Stimulated activated CD8-positive, alpha-beta memory T cell treated with anti-CD3 and anti-CD28 coated beads, Interleukin-4, amount 100 ng/mL, for 24 hours (primary cell): ENCODE measurements around the gene DPP6.

Experiments
- DNase-seq: peaks from one replicate; pipeline ENCODE4 v3.0.0-alpha.2; 2020; ENCODE audit warnings: low read depth

The DPP6 gene

DNA sequence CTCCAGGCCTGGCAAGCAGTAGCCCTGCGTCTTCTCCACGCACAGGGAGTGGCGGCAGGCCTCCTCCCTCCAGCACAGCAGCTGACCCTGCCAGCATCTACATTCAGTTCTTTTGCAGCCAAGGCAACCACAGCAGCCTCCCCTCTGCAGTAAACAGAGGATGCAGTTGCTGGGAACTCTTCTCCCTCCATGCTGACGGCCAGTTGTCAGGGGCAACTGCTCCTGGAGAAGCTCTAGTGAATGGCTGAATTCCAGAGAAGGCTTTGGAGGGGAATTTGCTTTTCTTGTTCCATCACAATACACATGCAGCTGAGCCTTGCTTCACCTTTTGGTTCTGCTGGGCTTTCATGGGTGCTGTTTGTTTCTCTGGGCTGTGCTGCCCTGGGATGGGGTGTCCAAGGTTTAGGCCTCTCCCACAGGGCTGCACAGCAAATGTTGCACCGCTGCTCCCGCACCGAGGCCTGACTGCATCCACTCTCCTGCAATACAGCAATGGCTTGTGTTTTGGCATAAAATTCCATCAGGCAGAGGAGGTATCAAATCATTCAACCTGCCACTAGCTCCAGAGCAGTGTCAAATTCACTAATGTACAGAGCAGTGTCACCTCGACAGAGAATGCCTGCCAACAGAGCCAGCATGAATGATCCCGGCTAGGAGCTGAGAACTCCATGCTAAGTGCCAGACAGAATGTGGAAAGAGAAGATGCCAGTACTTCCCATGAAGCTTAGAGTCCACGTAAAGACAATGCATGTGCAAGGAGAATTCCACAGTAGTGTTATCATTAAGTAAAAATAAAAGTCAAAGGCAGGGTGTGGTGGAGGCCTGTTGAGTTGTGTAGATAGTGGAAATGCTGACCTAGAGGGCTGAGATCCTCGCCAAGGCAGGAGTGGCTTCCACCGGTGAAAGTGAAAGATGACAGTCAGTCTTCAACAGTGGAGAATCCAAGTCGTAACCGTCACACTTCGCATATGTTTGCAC lies 399.6 kb downstream of the DPP6 start:
- no peak for DNase-seq

DNA sequence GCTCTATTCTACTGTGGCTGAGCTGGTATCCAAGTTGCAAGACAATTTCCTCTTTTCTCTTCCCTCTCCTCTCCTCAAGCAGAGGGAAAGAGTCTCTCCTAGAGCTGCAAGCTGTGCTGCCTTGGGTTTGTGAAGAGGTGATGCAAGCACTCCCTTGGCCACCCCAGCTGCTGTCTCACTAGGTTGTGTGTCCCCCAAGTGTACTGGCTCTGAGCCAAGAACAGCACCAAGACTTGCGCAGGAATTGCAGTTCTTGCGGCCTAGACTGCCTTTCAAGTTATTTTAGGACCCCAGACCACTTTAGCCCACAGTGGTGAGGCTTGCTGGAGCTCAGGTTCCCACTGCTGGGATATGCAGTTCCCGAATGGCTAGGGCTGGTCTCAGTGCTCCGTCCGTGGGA lies 411.6 kb downstream of the DPP6 start:
- DNase-seq, result no peak

DNA sequence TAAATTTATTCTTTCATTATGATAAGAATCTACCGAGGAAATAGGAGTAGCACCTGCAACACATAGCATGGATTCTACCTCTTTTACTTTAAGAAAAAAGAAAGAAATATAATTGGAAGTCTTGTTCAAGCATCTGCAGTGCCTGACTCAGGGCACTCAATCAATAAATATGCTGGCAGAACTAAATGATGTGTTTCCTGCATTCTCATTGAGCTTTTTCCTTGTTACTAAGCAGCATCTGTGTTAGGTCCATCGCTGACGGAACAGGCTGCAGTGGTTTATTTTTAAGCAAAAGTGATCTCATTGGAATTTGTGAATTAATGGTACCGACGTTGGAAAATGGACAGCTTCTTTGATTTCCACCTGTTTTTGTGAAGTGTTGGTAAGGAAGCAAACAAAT lies 417.5 kb downstream of the DPP6 start:
- DNase-seq, result no peak

DNA sequence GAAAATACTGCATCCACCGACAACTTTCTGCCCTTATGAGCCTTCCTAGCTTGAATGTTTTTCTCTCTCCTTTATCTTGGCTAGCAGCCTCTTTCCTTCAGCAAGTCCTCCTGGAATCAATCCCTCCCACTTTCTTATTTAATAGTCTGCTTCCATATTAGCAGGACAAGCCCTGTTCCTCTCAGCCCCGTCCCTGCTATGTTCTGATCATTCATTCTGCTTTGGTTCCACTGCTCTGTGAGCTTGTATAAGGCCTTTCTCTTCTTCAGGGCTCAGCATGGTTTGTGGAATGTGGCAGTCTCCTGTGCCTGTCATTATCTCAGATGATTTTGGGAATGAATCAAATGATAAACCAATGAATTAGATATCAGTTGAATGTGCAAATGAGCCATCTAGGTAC lies 420.1 kb downstream of the DPP6 start:
- DNase-seq, result no peak

DNA sequence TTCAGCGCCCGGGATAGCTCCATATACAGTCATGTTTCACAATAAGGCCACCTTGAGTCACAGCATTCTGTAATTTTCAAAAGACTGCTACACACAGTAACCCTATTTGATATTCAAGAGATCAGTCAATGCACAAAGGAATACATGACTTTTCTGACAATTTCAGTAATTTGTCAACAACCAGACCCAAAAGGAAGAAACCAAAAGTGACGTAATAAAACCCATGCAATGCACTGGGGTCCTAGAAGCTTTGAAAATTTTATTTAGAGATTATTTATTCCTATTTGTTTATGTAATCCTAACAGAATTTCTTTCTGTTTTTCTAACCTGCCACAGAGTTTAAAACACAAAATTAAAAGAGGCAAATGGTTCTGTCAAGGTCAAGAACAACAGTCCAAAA lies 421.2 kb downstream of the DPP6 start:
- no peak for DNase-seq

DNA sequence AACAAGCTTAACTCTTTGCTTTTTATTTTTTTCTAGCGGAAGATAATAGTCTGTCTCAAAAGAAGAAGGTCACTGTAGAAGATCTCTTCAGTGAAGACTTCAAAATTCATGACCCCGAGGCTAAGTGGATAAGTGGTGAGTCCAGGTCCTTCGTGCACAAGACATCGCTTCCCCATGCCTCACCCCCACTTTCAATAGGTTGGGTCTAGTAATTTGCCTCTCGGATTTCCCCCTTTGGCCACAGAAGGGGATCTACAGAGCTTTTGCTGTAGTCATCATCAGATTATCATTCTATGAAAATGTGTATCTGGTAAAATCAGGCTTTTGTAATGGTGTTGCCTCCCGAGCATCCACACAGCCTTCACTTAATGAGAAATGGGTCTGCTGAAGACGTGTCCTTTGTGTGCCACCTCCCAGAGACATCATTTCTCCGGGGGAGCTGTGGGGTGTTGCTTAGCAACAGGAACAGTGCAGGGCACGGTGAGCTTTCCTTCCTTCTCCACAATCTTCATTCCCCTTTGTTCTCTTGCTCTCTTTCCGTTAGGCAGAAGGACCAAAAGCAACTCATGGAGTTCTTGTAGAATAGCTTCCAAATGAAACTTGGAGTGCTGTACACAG lies 422.8 kb downstream of the DPP6 start:
- DNase-seq, result no peak

DNA sequence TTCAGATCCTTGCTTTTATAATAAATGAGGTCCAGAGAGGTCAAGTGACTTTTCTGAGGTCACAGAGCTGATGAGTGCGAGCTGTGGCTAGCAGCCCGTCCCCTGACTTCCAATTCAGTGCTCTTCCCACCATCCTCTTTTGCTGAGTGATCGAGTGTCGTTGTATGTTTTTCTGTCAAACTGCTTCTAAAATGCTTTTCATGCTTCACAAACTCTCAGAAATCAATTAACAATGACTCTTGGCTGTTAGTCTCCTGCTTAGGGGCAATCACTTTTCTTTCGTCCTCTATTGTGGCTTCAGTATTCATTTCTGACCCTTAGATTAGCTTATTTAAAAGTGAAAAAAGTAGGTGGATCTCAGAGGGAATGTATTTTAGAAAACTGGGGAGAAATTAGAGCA lies 423.7 kb downstream of the DPP6 start:
- no peak for DNase-seq

DNA sequence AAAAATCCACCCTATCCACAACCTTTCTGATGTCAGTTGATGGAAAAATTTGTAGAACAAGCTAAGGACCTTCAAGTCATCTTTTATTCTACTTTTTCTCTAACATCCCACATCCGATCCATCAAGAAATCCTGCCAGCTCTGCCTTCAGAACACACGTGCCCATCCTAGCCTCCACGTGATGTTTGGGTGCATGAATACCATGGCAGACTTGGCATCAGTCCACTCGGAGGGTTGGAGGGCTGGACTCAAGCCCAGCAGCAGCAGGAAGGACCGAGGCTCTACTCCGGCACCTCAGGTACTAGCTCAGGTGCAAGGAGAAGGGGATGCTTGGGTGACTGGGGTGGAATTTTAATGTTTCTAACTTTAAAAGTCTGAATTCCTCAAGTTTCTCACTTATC lies 428.6 kb downstream of the DPP6 start:
- DNase-seq, result no peak

DNA sequence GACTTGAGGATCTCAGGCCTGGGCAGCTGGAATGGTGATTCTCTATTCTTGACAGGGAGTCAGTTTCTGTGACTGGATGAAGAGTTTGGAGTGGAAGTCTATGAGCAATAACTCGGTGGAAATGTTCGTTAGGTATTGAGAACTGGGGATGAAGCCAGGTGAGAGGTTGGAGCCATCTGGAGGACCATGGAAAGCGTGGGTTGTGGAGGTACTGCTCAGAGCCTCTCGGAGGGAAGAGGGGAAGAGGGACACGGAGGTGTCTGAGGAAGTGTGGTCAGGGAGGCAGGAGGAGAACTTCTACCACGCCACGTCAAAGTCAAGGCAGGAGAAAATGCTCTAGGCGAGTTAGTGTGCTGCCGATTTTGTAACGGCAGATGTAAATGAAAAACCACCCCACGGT lies 430.7 kb downstream of the DPP6 start:
- DNase-seq, result no peak

DNA sequence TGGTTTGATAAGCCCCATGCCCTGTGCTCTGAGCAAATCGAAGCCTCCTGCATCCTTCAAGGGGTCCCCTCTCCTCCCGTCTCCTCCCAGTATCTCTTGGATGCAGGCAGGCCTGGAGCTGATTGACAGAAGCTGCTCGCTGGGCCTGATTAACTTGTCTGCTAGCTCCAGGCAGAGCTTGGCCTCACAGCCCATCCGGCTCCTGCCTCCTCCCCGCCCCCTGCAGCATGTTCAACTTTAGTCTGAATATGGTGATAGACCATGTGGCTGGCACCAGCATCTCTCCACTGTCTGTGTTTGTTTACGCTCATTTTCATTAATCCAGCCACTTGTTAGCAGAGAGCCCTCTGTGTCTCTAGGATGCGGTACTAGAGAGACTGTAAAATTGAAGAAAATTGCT lies 432.2 kb downstream of the DPP6 start:
- DNase-seq, result no peak

DNA sequence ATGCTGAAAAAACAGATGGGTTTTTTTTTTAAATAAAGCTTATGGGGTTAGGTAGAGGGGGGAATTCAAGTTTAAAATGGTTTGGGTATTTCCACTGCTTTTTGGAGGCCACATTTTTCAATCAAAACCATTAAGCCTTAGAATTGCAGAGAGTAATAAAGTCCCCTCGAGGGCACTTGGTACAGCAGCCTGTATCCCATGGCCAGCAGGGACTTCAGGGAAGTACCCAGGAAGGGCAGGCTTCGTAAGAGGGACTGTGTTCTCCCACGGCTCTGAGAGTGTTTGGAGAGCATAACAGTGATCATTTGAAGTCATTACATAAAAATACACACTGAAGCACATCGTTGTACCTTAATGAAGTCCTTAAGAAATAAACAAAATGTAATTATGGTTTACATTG lies 432.7 kb downstream of the DPP6 start:
- DNase-seq, result no peak

DNA sequence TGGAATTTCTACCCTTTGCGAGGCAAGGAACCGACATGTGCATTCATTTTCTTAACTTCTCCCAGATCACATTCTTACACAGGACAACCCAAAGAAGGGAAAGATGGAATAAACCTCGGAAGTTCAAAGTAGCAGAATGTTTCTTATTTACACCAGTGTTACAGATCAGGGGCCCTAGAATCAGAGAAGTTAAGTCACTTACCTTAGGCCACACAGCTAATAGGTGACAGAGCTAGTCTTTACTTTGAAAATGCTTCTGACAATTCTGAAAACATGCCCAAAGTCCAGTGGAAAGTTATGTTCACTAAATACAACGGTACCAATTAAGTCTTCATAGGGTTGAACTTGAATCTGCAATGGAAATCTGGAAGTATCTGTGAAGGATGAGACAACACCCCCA lies 437.7 kb downstream of the DPP6 start:
- no peak for DNase-seq

DNA sequence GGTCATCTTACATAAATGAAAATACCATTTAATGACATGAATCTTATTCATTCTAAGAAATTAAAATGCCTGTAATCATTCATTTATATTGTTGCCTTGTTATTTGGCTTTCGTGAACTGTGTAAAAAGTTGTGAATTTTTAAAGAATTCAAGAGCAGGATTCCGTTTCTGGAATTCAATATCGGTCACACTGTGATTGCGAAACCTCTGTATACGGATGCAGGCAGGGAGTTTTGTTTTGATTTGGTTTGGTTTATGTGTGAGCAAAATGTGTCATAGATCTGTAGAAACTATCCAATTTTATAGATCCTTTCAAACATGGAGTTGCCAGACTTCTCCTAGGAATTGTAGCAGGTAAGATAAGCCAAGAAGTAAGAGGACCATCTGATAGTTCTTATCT lies 441.4 kb downstream of the DPP6 start:
- DNase-seq, result no peak

DNA sequence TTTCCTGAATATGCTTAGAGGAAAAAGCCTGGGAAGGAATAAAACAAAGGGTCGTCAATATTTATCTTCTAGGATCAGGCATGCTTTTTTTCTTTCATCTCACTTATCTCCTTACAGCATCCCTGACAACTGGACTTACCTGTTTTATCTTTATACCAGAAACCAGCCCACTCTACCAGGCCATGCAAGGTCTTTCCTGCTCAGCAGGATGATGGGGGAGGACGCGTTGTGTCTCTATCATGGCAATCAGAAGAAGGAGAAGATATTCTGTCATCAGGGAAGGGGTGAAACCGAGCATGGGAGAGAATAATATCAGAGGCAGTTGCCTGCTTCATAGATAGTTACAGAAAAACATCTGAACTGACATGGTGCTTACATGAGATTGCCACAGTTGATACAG lies 445.6 kb downstream of the DPP6 start:
- no peak for DNase-seq

DNA sequence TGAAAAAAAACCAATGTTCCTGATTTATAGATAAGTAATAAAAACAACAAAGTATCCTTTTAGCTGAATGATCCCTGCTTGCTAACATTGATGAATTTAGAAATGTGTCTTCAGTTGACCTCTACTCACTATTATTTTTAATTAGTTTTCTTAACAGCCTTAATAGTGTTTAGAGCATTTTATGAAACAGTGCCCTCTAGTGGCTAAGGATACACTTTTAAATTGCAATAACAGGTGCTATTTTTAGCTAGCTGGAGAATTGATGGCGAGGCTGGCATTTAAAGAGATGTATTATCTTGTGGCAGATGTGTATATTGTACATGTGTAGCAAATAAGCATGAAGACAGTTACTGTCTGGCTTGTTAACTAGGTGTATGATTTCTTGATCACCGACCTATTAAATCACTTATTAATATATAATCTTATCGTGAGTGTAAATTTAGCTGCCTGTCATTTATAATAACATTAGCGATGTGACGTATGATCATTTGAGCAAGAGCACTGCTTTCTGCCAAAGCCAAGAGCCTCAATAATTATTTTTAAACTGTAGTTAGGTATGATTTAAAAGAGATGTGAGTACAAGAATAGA lies 451.9 kb downstream of the DPP6 start:
- DNase-seq, result no peak

DNA sequence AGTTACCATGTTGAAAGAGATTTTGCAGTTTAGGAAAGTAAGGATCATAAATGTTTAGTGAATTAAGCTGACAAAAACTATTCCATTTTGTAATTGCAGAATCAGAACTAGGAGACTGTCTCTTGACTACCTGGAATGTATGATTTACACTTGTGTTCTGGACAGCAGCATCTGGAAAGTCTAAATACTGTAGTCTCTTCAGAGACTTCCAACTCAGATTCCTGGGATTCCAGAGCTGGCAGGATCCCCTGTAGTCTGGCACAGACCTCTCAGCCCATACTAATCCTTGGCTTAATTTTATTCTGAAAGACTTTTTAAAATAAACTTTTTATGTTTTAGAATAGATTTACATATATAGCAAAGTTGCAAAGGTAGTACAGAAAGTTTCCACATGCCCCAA lies 452.7 kb downstream of the DPP6 start:
- no peak for DNase-seq

DNA sequence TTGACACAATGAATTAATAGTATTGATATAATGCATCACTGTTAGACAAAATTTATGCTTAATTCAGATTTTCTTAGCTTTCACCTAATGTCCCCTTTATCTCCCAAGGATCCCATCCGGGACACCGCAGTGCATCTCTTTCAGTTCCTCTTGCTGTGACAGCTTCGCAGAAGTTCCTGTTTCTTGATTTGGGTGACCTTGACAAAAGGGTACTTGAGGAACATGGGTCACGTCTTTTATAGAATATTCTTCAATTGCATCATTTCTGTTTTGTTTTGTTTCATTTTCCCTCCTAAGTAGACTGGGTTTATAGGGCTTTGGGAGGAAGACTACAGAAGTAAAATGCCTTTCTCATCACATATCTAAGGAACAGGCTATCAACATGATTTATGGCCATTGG lies 453.2 kb downstream of the DPP6 start:
- DNase-seq, result no peak

DNA sequence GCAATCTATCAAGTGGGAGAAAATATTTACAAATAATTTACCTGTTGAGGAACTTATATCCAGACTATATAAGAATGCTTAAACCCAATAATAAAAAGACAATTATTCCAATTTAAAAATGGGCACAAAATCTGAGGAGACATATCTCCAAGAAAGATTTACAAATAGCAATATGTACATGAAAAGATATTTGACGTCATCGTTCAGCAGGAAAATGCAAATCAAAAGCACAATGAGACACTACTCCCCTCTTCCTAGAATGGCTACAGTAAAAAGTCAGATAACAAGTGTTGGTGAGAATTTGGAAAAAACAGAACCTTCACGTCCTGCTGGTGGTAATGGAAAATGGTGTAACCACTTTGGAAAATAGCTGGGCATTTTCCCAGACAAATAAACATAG lies 457.0 kb downstream of the DPP6 start:
- DNase-seq, result no peak

DNA sequence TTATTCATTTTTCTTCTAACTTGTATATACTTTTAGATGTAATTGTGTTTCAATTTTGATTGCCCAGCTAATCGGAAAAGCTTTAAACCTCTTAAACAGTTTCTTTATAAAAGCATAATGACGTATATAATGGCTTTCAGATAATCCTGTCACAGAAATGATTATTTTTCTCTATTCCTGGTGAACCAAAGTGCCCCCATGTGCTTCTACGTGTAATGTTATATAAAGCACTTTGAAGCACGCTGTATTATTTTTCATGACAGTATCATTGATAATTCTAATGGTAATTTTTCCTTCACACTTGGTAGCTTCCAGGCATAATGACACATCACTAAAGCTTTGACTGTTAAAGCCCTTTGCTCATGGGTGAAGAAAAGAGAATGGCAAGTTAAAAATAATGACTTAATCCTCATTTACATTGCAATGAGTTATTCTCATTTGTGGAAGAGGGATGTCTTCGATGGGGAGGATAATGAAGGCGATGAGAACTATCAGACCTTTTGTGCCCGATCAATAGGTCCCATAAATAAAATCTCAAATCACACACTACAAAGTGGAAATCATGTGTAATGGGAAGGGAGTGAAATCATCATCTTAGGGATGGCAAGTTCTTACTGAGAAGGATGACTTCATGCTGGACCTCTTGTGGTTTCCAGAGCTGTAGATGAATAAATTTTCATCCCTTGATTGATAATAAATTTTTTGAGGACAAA lies 460.1 kb downstream of the DPP6 start:
- no peak for DNase-seq

DNA sequence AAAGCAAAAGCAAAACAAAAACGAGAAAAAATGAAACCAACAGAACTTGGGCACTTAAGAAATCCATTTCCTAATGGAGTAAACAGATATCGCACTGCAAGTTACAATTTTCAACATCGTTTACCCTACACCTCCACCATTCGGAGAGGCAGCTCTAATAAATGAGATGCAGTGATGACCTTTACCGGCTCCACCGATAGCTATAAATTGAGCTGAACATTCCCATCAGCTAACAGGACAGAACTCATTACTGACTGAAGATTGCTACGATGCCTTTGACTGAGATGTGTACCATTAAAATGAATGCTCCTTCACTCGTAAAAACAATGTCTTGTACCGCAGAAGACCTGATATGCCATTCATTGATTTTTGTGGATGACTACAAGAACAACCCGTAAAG lies 465.6 kb downstream of the DPP6 start:
- DNase-seq, result no peak

DNA sequence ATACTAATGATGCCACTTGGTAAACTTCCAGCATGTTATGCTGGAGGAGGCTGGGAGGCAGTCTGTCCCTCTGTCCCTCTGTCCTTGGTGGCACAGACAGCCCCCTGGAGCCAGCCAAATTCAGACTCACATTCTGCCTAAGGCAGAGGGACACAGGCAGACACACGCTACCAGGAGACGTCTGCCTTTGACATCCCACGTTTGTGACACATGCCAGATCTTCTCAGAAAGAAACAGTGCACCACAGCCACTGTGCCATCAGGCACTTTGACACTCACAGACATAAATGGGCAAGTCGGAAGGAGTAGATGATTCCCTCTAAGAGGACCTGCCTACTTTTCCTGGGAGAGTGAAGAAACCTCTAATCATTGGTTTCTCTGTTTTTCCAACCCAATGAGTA lies 467.0 kb downstream of the DPP6 start:
- no peak for DNase-seq

DNA sequence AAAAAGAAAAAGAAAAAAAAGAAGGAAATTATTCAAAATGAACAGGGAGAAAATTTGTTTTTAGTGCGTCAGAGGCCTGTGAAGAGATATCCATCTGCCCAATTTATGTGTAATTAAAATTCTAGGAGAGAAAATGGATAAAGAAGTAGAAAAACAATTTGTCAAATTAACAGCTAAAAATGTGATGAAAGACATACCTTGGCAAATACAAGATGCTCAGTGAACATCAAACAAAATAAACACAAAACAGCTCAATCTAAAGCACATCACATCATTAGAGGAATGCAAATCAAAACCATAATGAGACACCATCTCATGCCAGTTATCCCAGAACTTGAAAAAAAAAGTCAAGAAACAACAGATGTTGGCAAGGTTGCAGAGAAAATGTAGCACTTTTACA lies 477.9 kb downstream of the DPP6 start:
- DNase-seq, result no peak

DNA sequence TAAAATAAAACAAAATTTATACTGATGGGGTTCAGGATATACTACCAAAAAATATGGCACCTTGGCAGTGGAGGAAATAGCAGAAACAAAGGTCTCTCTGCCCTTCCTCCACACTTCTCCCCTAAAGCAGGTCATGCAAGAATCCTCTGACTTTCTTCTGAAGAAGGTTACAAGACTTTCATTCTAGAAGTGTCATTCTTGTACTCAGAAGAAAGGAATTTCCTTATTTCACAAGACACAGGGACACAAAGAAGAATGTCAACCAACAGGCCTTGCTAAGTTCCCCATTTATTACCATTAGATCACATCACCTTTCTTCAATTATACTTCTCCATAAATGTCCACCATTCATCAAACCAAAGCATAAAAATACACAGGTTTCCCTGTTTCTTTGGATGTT lies 480.6 kb downstream of the DPP6 start:
- no peak for DNase-seq
